ENCODE results near the gene ASIC2. TPM values are rescaled to one million over a fixed set of nuclear protein-coding genes. Genes with fewer than 3 reads are reported as not detected.

Gene ASIC2
- total and polyA plus RNA-seq, 2 experiments from 2014 or later, result 0.52 to 2.8 TPM

GRCh38 chr17:33057564-33057963 is 235.5 kb downstream of the ASIC2 start:
- Histone ChIP-seq H3K4me2 (no peak overlapping the region), H3K9me2 (ENCODE audit: insufficient read depth) (no peaks in the 10 kb centered on the region), H3K4me3 (no peak overlapping the region), H2AFZ (no peak overlapping the region), H3K79me2 (replicated peaks; ENCODE audit: insufficient read depth) (no peaks in the 10 kb centered on the region), H4K20me1 (replicated peaks; ENCODE audit: insufficient read depth) (no peaks in the 10 kb centered on the region; the same call in 1 of the 2 replicates), H3F3A (replicated peaks; ENCODE audit: low read depth) (no peaks in the 10 kb centered on the region), H3K36me3 (ENCODE audit: insufficient read depth) (no peaks in the 10 kb centered on the region), H3K27me3 (ENCODE audit: insufficient read depth) (no peaks in the 10 kb centered on the region), H3K27ac (ENCODE audit: low read depth) (no peak overlapping the region), H3K4me1 (ENCODE audit: insufficient read depth) (no peaks in the 10 kb centered on the region)
- H3K36me3 Mint-ChIP-seq (ENCODE audit: low read depth), result no peaks in the 10 kb centered on the region
- peaks cover 2% of the 10 kb centered on the region for H3K27me3 Mint-ChIP-seq (ENCODE audit: insufficient read depth, low read depth, poor library complexity)
- no peak for ATAC-seq
- H3K4me3 Mint-ChIP-seq, result no peak overlapping the region
- H3K4me1 Mint-ChIP-seq, result no peaks in the 10 kb centered on the region; the same call in 2 of the 3 replicates
- no peak overlapping the region for H3K27ac Mint-ChIP-seq
- peaks cover 7% of the 10 kb centered on the region; the same call in 2 of the 3 replicates for H3K9me3 Mint-ChIP-seq
- no peak for DNase-seq (ENCODE audit: low spot score)
- TF ChIP-seq CTCF (conservative IDR thresholded peaks at IDR 0.05; ENCODE audit: low read depth in 2 of 2), result no peak
- no peak for TF ChIP-seq POLR2AphosphoS5 (IDR thresholded peaks at IDR 0.05; ENCODE audit: low read depth)
- no peak for TF ChIP-seq ZNF114 (CRISPR knock-in tag; IDR thresholded peaks at IDR 0.05)
- no peak for TF ChIP-seq REST (IDR thresholded peaks at IDR 0.05; ENCODE audit: unreplicated experiment)

- Mint-ChIP-seq H3K9me3 (peaks cover 7% of the 10 kb centered on the region; the same call in 2 of the 3 replicates), H3K27ac (no peak overlapping the region), H3K27me3 (ENCODE audit: insufficient read depth, low read depth, poor library complexity) (peaks cover 2% of the 10 kb centered on the region), H3K4me1 (no peaks in the 10 kb centered on the region; the same call in 2 of the 3 replicates), H3K36me3 (ENCODE audit: low read depth) (no peaks in the 10 kb centered on the region), H3K4me3 (no peak overlapping the region)
- Histone ChIP-seq H3K9me2 (ENCODE audit: insufficient read depth) (no peaks in the 10 kb centered on the region), H3F3A (replicated peaks; ENCODE audit: low read depth) (no peaks in the 10 kb centered on the region), H3K4me3 (no peak overlapping the region), H3K36me3 (ENCODE audit: insufficient read depth) (no peaks in the 10 kb centered on the region), H3K79me2 (replicated peaks; ENCODE audit: insufficient read depth) (no peaks in the 10 kb centered on the region), H3K4me1 (ENCODE audit: insufficient read depth) (no peaks in the 10 kb centered on the region), H3K4me2 (no peak overlapping the region), H3K27me3 (ENCODE audit: insufficient read depth) (no peaks in the 10 kb centered on the region), H4K20me1 (replicated peaks; ENCODE audit: insufficient read depth) (no peaks in the 10 kb centered on the region; the same call in 1 of the 2 replicates), H2AFZ (no peak overlapping the region), H3K27ac (ENCODE audit: low read depth) (no peak overlapping the region)
- ATAC-seq (no peak), DNase-seq (ENCODE audit: low spot score) (no peak)
- TF ChIP-seq EZH2 (IDR thresholded peaks at IDR 0.05; ENCODE audit: low read depth, unreplicated experiment), result no peak
- TF ChIP-seq CREB1 (CRISPR knock-in tag; IDR thresholded peaks at IDR 0.05; ENCODE audit: low read depth), result no peak
- no peak for TF ChIP-seq ETS1 (IDR thresholded peaks at IDR 0.05)
- TF ChIP-seq POLR2AphosphoS5 (IDR thresholded peaks at IDR 0.05; ENCODE audit: low read depth), result no peak
- no peak for TF ChIP-seq NANOG (IDR thresholded peaks at IDR 0.05; ENCODE audit: borderline replicate concordance)
Observed at GRCh38 chr17:33056399-33057146, 236.5 kb downstream of the ASIC2 start.
